H1 (cell line): ENCODE data around the gene PCIF1. TPM values are rescaled to one million over a fixed set of nuclear protein-coding genes. Genes with fewer than 3 reads are reported as not detected.

ENCODE experiments used
- CTCF ChIA-PET: fragments of 300-600 bp; sonication (Branson Sonifier 250); formaldehyde crosslinking; loops from one replicate; lab custom pipeline; 2021; ENCODE audit not compliant: partially characterized antibody; lab: Charles Lee
- POLR2A ChIA-PET: fragments of 300-600 bp; sonication (Branson Sonifier 250); formaldehyde crosslinking; loops from one replicate; lab custom pipeline; 2021; ENCODE audit warnings: inconsistent platforms; ENCODE audit not compliant: partially characterized antibody; lab: Charles Lee
- DNase-seq, 2 experiments: peaks; one replicate each; pipeline versions ENCODE4 v3.0.0 to v3.0.0-alpha.2; 2010 to 2022; ENCODE audit warnings: low spot score in 2 of 2, low read depth in 1 of 2, mixed read lengths in 1 of 2
- FAIRE-seq: peaks from 2 replicates; lab custom pipeline; 2011; peaks lifted over from hg19 to GRCh38; lab: Jason Lieb, UNC
- H2AFZ ChIP-seq: 2 replicates; pipeline ENCODE4 v1.8.1; 2012; ENCODE audit warnings: low read length, inconsistent platforms
- H2AK5ac ChIP-seq: 2 replicates; pipeline ENCODE4 v1.6.1; 2013; ENCODE audit warnings: low read depth, low read length
- H2BK120ac ChIP-seq: replicated peaks from 2 replicates; pipeline ENCODE3; 2013; ENCODE audit warnings: low read depth, low read length, inconsistent platforms
- H2BK12ac ChIP-seq: 2 replicates; pipeline ENCODE4 v1.6.1; 2013; ENCODE audit warnings: low read depth, low read length
- H2BK15ac ChIP-seq: 2 replicates; pipeline ENCODE4 v1.6.1; 2013; ENCODE audit warnings: low read length
- H2BK20ac ChIP-seq: 2 replicates; pipeline ENCODE4 v1.6.1; 2013; ENCODE audit warnings: low read length
- H2BK5ac ChIP-seq: 2 replicates; pipeline ENCODE4 v1.6.1; 2013; ENCODE audit warnings: low read depth, low read length
- H3K14ac ChIP-seq: 2 replicates; pipeline ENCODE4 v1.6.1; 2013; ENCODE audit warnings: inconsistent platforms; ENCODE audit not compliant: insufficient read length
- H3K18ac ChIP-seq: 2 replicates; pipeline ENCODE4 v1.6.1; 2013; ENCODE audit warnings: low read length; ENCODE audit errors: extremely low read depth
- H3K23ac ChIP-seq: 2 replicates; pipeline ENCODE4 v1.6.1; 2013; ENCODE audit warnings: inconsistent platforms; ENCODE audit not compliant: insufficient read length
- H3K23me2 ChIP-seq: 2 replicates; pipeline ENCODE4 v1.6.1; 2013; ENCODE audit warnings: low read depth, low read length
- H3K27ac ChIP-seq: 2 replicates; pipeline ENCODE4 v1.6.1; 2011; ENCODE audit warnings: low read depth, low read length, inconsistent platforms
- H3K27me3 ChIP-seq, 4 experiments: replicated peaks in 1 of 4; 1 replicate in 1 of 4; 2 replicates in 3 of 4; pipeline versions ENCODE4 v1.6.1 to v1.8.1; 2011 to 2013; ENCODE audit warnings: low read length in 3 of 4, mild to moderate bottlenecking in 3 of 4, inconsistent platforms in 2 of 4, mixed read lengths in 2 of 4, moderate library complexity in 1 of 4; ENCODE audit not compliant: control insufficient read depth in 3 of 4, insufficient read depth in 3 of 4; ENCODE audit errors: extremely low read depth in 1 of 4
- H3K36me3 ChIP-seq, 4 experiments: 2 replicates each; pipeline versions ENCODE4 v1.6.1 to v1.8.1; 2011 to 2013; ENCODE audit warnings: mild to moderate bottlenecking in 4 of 4, low read length in 3 of 4, moderate library complexity in 2 of 4, control low read depth in 1 of 4, inconsistent platforms in 1 of 4; ENCODE audit not compliant: insufficient read depth in 4 of 4, control insufficient read depth in 2 of 4
- H3K4ac ChIP-seq: replicated peaks from 2 replicates; pipeline ENCODE3; 2013; ENCODE audit warnings: low read length, low read depth, mixed read lengths, inconsistent platforms; ENCODE audit not compliant: insufficient read length
- H3K4me1 ChIP-seq, 4 experiments: replicated peaks in 1 of 4; 1 replicate in 1 of 4; 2 replicates in 3 of 4; pipeline versions ENCODE4 v1.6.1 to v1.8.1; 2011 to 2013; ENCODE audit warnings: low read length in 3 of 4, inconsistent platforms in 2 of 4, mixed read lengths in 1 of 4; ENCODE audit not compliant: insufficient read depth in 4 of 4, control insufficient read depth in 3 of 4
- H3K4me2 ChIP-seq, 2 experiments: 2 replicates each; pipeline versions ENCODE4 v1.6.1 to v1.8.1; 2011 to 2013; ENCODE audit warnings: low read depth in 2 of 2, low read length in 2 of 2, control low read depth in 1 of 2, inconsistent platforms in 1 of 2, mild to moderate bottlenecking in 1 of 2; ENCODE audit not compliant: insufficient read depth in 1 of 2
- H3K4me3 ChIP-seq, 4 experiments: fragments of 200-600, 300-600 bp in 1 of 4; sonication (generic), shearing (Covaris generic), sonication (Bioruptor Twin) in 1 of 4; 2 replicates each; pipeline versions ENCODE4 v1.5.1 to v1.8.1; 2011 to 2016; ENCODE audit warnings: low read length in 4 of 4, low read depth in 3 of 4, control low read depth in 2 of 4, inconsistent platforms in 2 of 4, mild to moderate bottlenecking in 2 of 4, mixed read lengths in 1 of 4, moderate library complexity in 1 of 4; ENCODE audit not compliant: insufficient read depth in 2 of 4; ENCODE audit errors: extremely low read depth in 1 of 4
- H3K56ac ChIP-seq: replicated peaks from 2 replicates; pipeline ENCODE3; 2013; ENCODE audit warnings: low read depth, mild to moderate bottlenecking, mixed read lengths, low read length, inconsistent platforms; ENCODE audit not compliant: insufficient read length
- H3K79me1 ChIP-seq: 2 replicates; pipeline ENCODE4 v1.6.1; 2013; ENCODE audit warnings: low read depth, low read length, control low read depth
- H3K79me2 ChIP-seq, 2 experiments: 2 replicates each; pipeline versions ENCODE4 v1.6.1 to v1.8.1; 2012 to 2013; ENCODE audit warnings: low read length in 2 of 2, mild to moderate bottlenecking in 2 of 2, inconsistent platforms in 1 of 2; ENCODE audit not compliant: insufficient read depth in 2 of 2, control insufficient read depth in 1 of 2
- H3K9ac ChIP-seq, 4 experiments: replicated peaks in 1 of 4; 1 replicate in 1 of 4; 2 replicates in 3 of 4; pipeline versions ENCODE4 v1.6.1 to v1.8.1; 2011 to 2013; ENCODE audit warnings: low read depth in 3 of 4, low read length in 3 of 4, control low read depth in 2 of 4, mild to moderate bottlenecking in 2 of 4, moderate library complexity in 2 of 4, inconsistent platforms in 1 of 4; ENCODE audit errors: extremely low read depth in 1 of 4
- H3K9me3 ChIP-seq, 2 experiments: 2 replicates each; pipeline versions ENCODE4 v1.6.1 to v1.8.1; 2012 to 2013; ENCODE audit warnings: mild to moderate bottlenecking in 2 of 2, moderate library complexity in 2 of 2, control low read depth in 1 of 2, inconsistent platforms in 1 of 2, low read depth in 1 of 2, low read length in 1 of 2, mixed read lengths in 1 of 2; ENCODE audit not compliant: insufficient read depth in 2 of 2
- H4K20me1 ChIP-seq, 2 experiments: replicated peaks in 1 of 2; 2 replicates each; pipeline versions ENCODE3 to v1.8.1; 2011 to 2013; ENCODE audit warnings: inconsistent platforms in 2 of 2, low read length in 2 of 2, mild to moderate bottlenecking in 1 of 2; ENCODE audit not compliant: insufficient read depth in 2 of 2, control insufficient read depth in 1 of 2
- H4K5ac ChIP-seq: 2 replicates; pipeline ENCODE4 v1.6.1; 2013; ENCODE audit warnings: low read length, low read depth, mixed read lengths, inconsistent platforms; ENCODE audit not compliant: insufficient read length
- H4K8ac ChIP-seq: 2 replicates; pipeline ENCODE4 v1.8.0; 2013; ENCODE audit warnings: mild to moderate bottlenecking, moderate library complexity, low read length, inconsistent platforms; ENCODE audit not compliant: insufficient read depth; ENCODE audit errors: extremely low read depth
- H4K91ac ChIP-seq: replicated peaks from 2 replicates; pipeline ENCODE3; 2013; ENCODE audit warnings: low read length, mixed read lengths, inconsistent platforms; ENCODE audit not compliant: insufficient read length
- GTF2F1 ChIP-seq: IDR thresholded peaks from 2 replicates; pipeline ENCODE4 v1.6.1; 2012; ENCODE audit warnings: low read depth, low read length, improper control_type of control experiment, borderline replicate concordance
- KDM5A ChIP-seq: fragments of 200-600 bp; IDR thresholded peaks from 2 replicates; pipeline ENCODE4 v1.7.1; 2012; ENCODE audit warnings: mild to moderate bottlenecking, low read length, inconsistent platforms, mixed read lengths
- RFX5 ChIP-seq: IDR thresholded peaks from 2 replicates; pipeline ENCODE4 v1.6.1; 2011; ENCODE audit warnings: low read depth, low read length, improper control_type of control experiment, borderline replicate concordance
- WGBS, 2 experiments: shearing (Covaris generic) in 1 of 2; methylation state at CpG; one replicate each; pipeline versions ENCODE4 v1.1.6 to v1.1.7; 2013 to 2015; ENCODE audit warnings: low lambda C conversion rate in 2 of 2, mixed read lengths in 2 of 2, inconsistent platforms in 1 of 2, low coverage in 1 of 2, missing lambda C conversion rate in 1 of 2; ENCODE audit not compliant: insufficient replicate concordance in 2 of 2, insufficient coverage in 1 of 2, insufficient read length in 1 of 2; ENCODE audit errors: extremely low coverage in 1 of 2, missing lambda C conversion rate in 1 of 2; 5-methylcytosine and 5-hydroxymethylcytosine counted together
- polyA plus RNA-seq, 7 experiments: library from polyadenylated mRNA; depleted of rRNA in 3 of 7; stranded (reverse) in 5 of 7; unstranded in 2 of 7; fragments of >200 nt in 5 of 7; fragments of 200-250 nt in 2 of 7; gene quantifications; 1 replicate in 5 of 7; 2 replicates in 1 of 7; 4 replicates in 1 of 7; pipeline versions ENCODE4 v1.2.1 to v1.2.3, GENCODE V29; 2011 to 2013; ENCODE audit warnings: missing spikeins in 2 of 7, mixed read lengths in 2 of 7
- total RNA-seq: library from RNA; stranded (reverse); fragmentation: NEBNext Ultra II Directional; extraction: Animal tissue kit (Norgen Biotek cat#: 25700); gene quantifications from 2 replicates; pipeline ENCODE4 v1.2.1, GENCODE V29; 2021

The PCIF1 gene
- total and polyA plus RNA-seq, 2 of the 8 experiments (the other 6 are each of a cell fraction or from before 2014, with no cell fraction given) = 30.3 to 30.6 TPM

GRCh38 chr20:45935416-45936046, 1.0 kb downstream of the PCIF1 start:
- H3K18ac ChIP-seq = no peak overlapping the region
- H3K36me3 ChIP-seq = peaks cover 3 to 22% (median 19%) of the 10 kb centered on the region in 4 experiments; a peak in 7 of 8 replicates
- H3K4me1 ChIP-seq = peaks cover 5 to 31% (median 14%) of the 10 kb centered on the region in 4 experiments
- DNase-seq (no peak), FAIRE-seq (no peak)
- 31% methylated on average over 21 of the region's 21 CpGs; no CpG with 5 or more reads in 1 of the 2 experiments for WGBS, 2 experiments
- no peak overlapping the region; the same call in 1 of the 2 replicates for H2BK5ac ChIP-seq
- no peaks in the 10 kb centered on the region; the same call in 1 of the 2 replicates for H3K79me1 ChIP-seq
- no peak overlapping the region for H2BK20ac ChIP-seq
- no peak overlapping the region for H2BK15ac ChIP-seq
- peak overlapping the region; percentile 60 to 72 for H3K4me2 ChIP-seq
- no peaks in the 10 kb centered on the region for H4K20me1 ChIP-seq
- peak overlapping the region; percentile 74 to 91 (median 84) for H3K4me3 ChIP-seq
- H2BK12ac ChIP-seq = no peak overlapping the region
- H2BK120ac ChIP-seq = no peak overlapping the region
- no peak overlapping the region for H4K91ac ChIP-seq
- H3K23me2 ChIP-seq = peaks cover 3% of the 10 kb centered on the region; the same call in 1 of the 2 replicates
- H3K9ac ChIP-seq = peak overlapping the region; percentile 51 to 91 (median 58)
- H3K14ac ChIP-seq = no peak overlapping the region
- TF ChIP-seq GTF2F1 = no peak
- no peak for TF ChIP-seq RFX5
- TF ChIP-seq KDM5A = 0 out of 2 replicates have a peak, but pooled peaks have one; percentile 22
- no peak overlapping the region for H4K5ac ChIP-seq
- peak overlapping the region; percentile 57 for H3K27ac ChIP-seq
- H3K23ac ChIP-seq = no peak overlapping the region
- H2AFZ ChIP-seq = no peak overlapping the region
- no peak overlapping the region for H3K4ac ChIP-seq
- no peak overlapping the region for H2AK5ac ChIP-seq
- CTCF ChIA-PET = interaction anchor here (1.6 to 3.5 kb wide), 2 partner anchors 34 to 45 kb away, joined by 8 to 15 read pairs; partner anchors contain the start of genes CTSA and NEURL2
- no peaks in the 10 kb centered on the region for H3K9me3 ChIP-seq
- no peak overlapping the region for H3K56ac ChIP-seq
- H4K8ac ChIP-seq = peak overlapping the region; percentile 66; the same call in 1 of the 2 replicates
- peaks cover 0 to 22% of the 10 kb centered on the region in 2 experiments; a peak in 2 of 4 replicates for H3K79me2 ChIP-seq
- no peaks in the 10 kb centered on the region for H3K27me3 ChIP-seq
- POLR2A ChIA-PET = interaction anchor here (0.7 to 18.4 kb wide), 29 partner anchors 13 to 123 kb away, joined by 3 to 283 read pairs (median 8); partner anchors contain the start of genes ACOT8, CTSA, NEURL2 and PLTP
